DND-41 (cell line): ENCODE data around the gene SDHAF4.

ENCODE experiments used
- ATAC-seq: fragments of 200-7000 bp; cut with Tn5 transposase; 3 replicates; pipeline ENCODE4 v1.9.1; 2021; ENCODE audit warnings: low read depth; ENCODE audit not compliant: insufficient read depth
- DNase-seq: peaks from one replicate; pipeline ENCODE4 v3.0.0-alpha.2; 2020
- H2AFZ ChIP-seq: 2 replicates; pipeline ENCODE4 v1.6.0; 2012; ENCODE audit warnings: low read depth, low read length
- H3K27ac ChIP-seq: 2 replicates; pipeline ENCODE4 v1.5.1; 2012; ENCODE audit warnings: low read length, inconsistent platforms
- H3K27me3 ChIP-seq: fragments of 200-600 bp; sonication (generic); 2 replicates; pipeline ENCODE4 v1.6.0; 2012; ENCODE audit warnings: low read length, mild to moderate bottlenecking, inconsistent platforms; ENCODE audit not compliant: insufficient read depth, poor library complexity
- H3K36me3 ChIP-seq: 2 replicates; pipeline ENCODE4 v1.5.1; 2012; ENCODE audit warnings: low read length, inconsistent platforms; ENCODE audit not compliant: insufficient read depth
- H3K4me1 ChIP-seq: 2 replicates; pipeline ENCODE4 v1.5.1; 2012; ENCODE audit warnings: mild to moderate bottlenecking, low read length; ENCODE audit not compliant: insufficient read depth
- H3K4me2 ChIP-seq: 2 replicates; pipeline ENCODE4 v1.6.0; 2012; ENCODE audit warnings: mild to moderate bottlenecking, moderate library complexity, low read length, inconsistent platforms; ENCODE audit not compliant: insufficient read depth
- H3K4me3 ChIP-seq, 2 experiments: fragments of 200-600 bp in 1 of 2; shearing (Covaris generic) in 1 of 2; 2 replicates each; pipeline ENCODE4 v1.5.1; 2012 to 2016; ENCODE audit warnings: inconsistent platforms in 2 of 2, low read length in 2 of 2, mild to moderate bottlenecking in 2 of 2, low read depth in 1 of 2, moderate library complexity in 1 of 2
- H3K79me2 ChIP-seq: 2 replicates; pipeline ENCODE4 v1.6.0; 2012; ENCODE audit warnings: low read length, inconsistent platforms; ENCODE audit not compliant: insufficient read depth
- H3K9ac ChIP-seq: 2 replicates; pipeline ENCODE4 v1.6.0; 2012; ENCODE audit warnings: low read depth, mild to moderate bottlenecking, inconsistent platforms, low read length, moderate library complexity
- H3K9me3 ChIP-seq: 2 replicates; pipeline ENCODE4 v1.5.1; 2012; ENCODE audit warnings: low read length, moderate library complexity, mild to moderate bottlenecking, inconsistent platforms; ENCODE audit not compliant: insufficient read depth, severe bottlenecking
- H4K20me1 ChIP-seq: 2 replicates; pipeline ENCODE4 v1.6.0; 2012; ENCODE audit warnings: low read length; ENCODE audit not compliant: insufficient read depth
- CTCF ChIP-seq: IDR thresholded peaks from 2 replicates; pipeline ENCODE4 v1.5.1; 2012; ENCODE audit warnings: borderline replicate concordance, low read length, moderate library complexity, mild to moderate bottlenecking; ENCODE audit not compliant: poor library complexity, severe bottlenecking; ENCODE audit errors: extremely low read depth
- EZH2 ChIP-seq: IDR thresholded peaks from 3 replicates; pipeline ENCODE4 v1.6.1; 2012; ENCODE audit warnings: borderline replicate concordance, low read depth, mild to moderate bottlenecking, moderate library complexity, low read length, inconsistent platforms; ENCODE audit not compliant: severe bottlenecking

SDHAF4 gene

GRCh38 chr6:70636596-70636995 is 69.9 kb downstream of the SDHAF4 start:
- H3K9me3 ChIP-seq = no peaks in the 10 kb centered on the region
- H3K79me2 ChIP-seq = no peaks in the 10 kb centered on the region
- DNase-seq (no peak), ATAC-seq (no peak)
- no peaks in the 10 kb centered on the region for H3K27me3 ChIP-seq
- no peaks in the 10 kb centered on the region for H3K36me3 ChIP-seq
- no peak overlapping the region for H3K4me2 ChIP-seq
- TF ChIP-seq CTCF (no peak), EZH2 (no peak)
- H3K4me1 ChIP-seq = no peaks in the 10 kb centered on the region
- H2AFZ ChIP-seq = no peak overlapping the region
- H3K9ac ChIP-seq = no peak overlapping the region
- no peak overlapping the region for H3K27ac ChIP-seq
- no peaks in the 10 kb centered on the region for H4K20me1 ChIP-seq
- H3K4me3 ChIP-seq = no peak overlapping the region

GRCh38 chr6:70638468-70638867 is 71.7 kb downstream of the SDHAF4 start:
- no peaks in the 10 kb centered on the region for H3K36me3 ChIP-seq
- no peak overlapping the region for H2AFZ ChIP-seq
- H3K27ac ChIP-seq = no peak overlapping the region
- H3K4me3 ChIP-seq = no peak overlapping the region
- H3K9ac ChIP-seq = no peak overlapping the region
- DNase-seq (no peak), ATAC-seq (no peak)
- no peak for TF ChIP-seq CTCF
- no peak for TF ChIP-seq EZH2
- no peaks in the 10 kb centered on the region for H3K4me1 ChIP-seq
- H4K20me1 ChIP-seq = no peaks in the 10 kb centered on the region
- H3K79me2 ChIP-seq = no peaks in the 10 kb centered on the region
- no peaks in the 10 kb centered on the region for H3K9me3 ChIP-seq
- no peaks in the 10 kb centered on the region for H3K27me3 ChIP-seq
- no peak overlapping the region for H3K4me2 ChIP-seq
